ENCODE measurements around the gene KRT7. TPM values are rescaled to one million over a fixed set of nuclear protein-coding genes. Genes with fewer than 3 reads are reported as not detected.

The KRT7 gene
- total RNA-seq, 4 donors from 2014 or later: 0.47 to 78.7 (median 4.3) TPM

GRCh38 chr12:52213564-52214420 is 19.3 kb upstream of the KRT7 start:
- Histone ChIP-seq H3K27me3 (peaks cover 23% of the 10 kb centered on the region), H3K4me1 (peaks cover 0 to 11% (median 0%) of the 10 kb centered on the region in 3 donors), H3K9me3 (no peaks in the 10 kb centered on the region), H3K27ac (no peak overlapping the region), H3K36me3 (no peaks in the 10 kb centered on the region), H3K4me3 (no peak overlapping the region)
- WGBS, 2 donors (ENCODE audit: low coverage in 1 of 2): 38 to 74% methylated on average over 2 to 3 of the region's 13 CpGs
- ATAC-seq: peak; percentile 77
- TF ChIP-seq EP300 (IDR thresholded peaks at IDR 0.05) (no peak), POLR2AphosphoS5 (IDR thresholded peaks at IDR 0.05) (no peak), POLR2A (IDR thresholded peaks at IDR 0.05) (no peak), CTCF (IDR thresholded peaks at IDR 0.05) (peak in 3 of 4 experiments; percentile 95 to 97 (median 97))

DNA sequence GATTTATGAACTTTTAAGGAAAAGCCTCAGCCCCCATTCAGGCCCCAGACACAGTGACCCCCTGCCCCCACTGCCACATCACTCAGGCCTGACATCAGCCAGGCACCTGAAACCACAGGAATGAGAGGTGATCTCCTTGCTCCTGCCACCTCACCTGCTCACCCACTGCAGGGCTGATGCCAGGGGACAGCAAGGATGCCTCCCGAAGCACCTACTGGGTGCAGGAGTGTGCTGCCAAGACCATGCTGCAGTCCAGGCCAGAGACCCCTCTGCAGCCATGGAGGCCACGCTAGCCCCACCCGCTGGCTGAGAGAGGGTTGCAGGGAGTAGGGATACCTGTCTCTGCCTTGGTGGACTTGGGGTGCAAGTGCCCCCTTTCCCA is 18.6 kb upstream of the KRT7 start:
- TF ChIP-seq CTCF (IDR thresholded peaks at IDR 0.05) (peak in 1 of 4 experiments; percentile 33), EP300 (IDR thresholded peaks at IDR 0.05) (no peak)
- H3K9me3 ChIP-seq: no peaks in the 10 kb centered on the region
- peaks cover 23% of the 10 kb centered on the region for H3K27me3 ChIP-seq
- H3K4me3 ChIP-seq: no peak overlapping the region
- ATAC-seq: no peak
- H3K36me3 ChIP-seq: no peaks in the 10 kb centered on the region
- WGBS, 2 donors (ENCODE audit: low coverage in 1 of 2): no CpG with 5 or more reads among the region's 3 CpGs
- peaks cover 0 to 11% (median 0%) of the 10 kb centered on the region in 3 donors for H3K4me1 ChIP-seq
- H3K27ac ChIP-seq: no peak overlapping the region

GRCh38 chr12:52215587-52216031 is 17.4 kb upstream of the KRT7 start:
- WGBS, 2 donors (ENCODE audit: low coverage in 1 of 2): 42 to 47% methylated on average over 2 to 5 of the region's 7 CpGs
- H3K4me3 ChIP-seq: no peak overlapping the region
- peaks cover 26% of the 10 kb centered on the region for H3K27me3 ChIP-seq
- peaks cover 0 to 11% (median 0%) of the 10 kb centered on the region in 3 donors for H3K4me1 ChIP-seq
- TF ChIP-seq CTCF (IDR thresholded peaks at IDR 0.05): no peak
- TF ChIP-seq POLR2AphosphoS5 (IDR thresholded peaks at IDR 0.05): peak; percentile 59
- TF ChIP-seq EP300 (IDR thresholded peaks at IDR 0.05): no peak
- H3K36me3 ChIP-seq: no peaks in the 10 kb centered on the region
- H3K9me3 ChIP-seq: no peaks in the 10 kb centered on the region
- ATAC-seq: peak; percentile 11
- no peak overlapping the region for H3K27ac ChIP-seq

DNA sequence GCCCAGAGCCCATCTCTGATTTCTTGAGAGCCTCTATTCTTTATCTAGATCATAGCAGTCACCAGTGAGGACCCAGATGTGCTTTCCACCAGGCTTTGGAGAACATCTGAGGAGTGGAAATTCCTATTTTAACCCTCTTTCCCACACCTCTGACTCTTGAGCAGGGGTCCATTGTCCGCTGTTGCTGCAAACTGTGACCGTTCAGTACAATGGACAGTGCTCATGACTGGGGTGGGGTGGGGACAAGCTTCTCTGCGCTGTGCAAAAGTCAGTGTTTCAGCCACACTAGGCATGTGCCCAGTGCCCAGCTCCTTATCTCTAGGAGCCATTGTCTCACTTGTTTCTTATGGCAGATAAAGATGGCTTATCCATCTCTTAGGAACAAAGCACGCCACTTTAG is 16.9 kb upstream of the KRT7 start:
- Histone ChIP-seq H3K9me3 (no peaks in the 10 kb centered on the region), H3K4me1 (peaks cover 0 to 11% (median 0%) of the 10 kb centered on the region in 3 donors), H3K27me3 (peaks cover 29% of the 10 kb centered on the region), H3K27ac (no peak overlapping the region), H3K36me3 (no peaks in the 10 kb centered on the region), H3K4me3 (no peak overlapping the region)
- WGBS, 2 donors (ENCODE audit: low coverage in 1 of 2): 65 to 67% methylated on average over 2 to 3 of the region's 4 CpGs
- ATAC-seq: no peak
- TF ChIP-seq CTCF (IDR thresholded peaks at IDR 0.05) (no peak), POLR2A (IDR thresholded peaks at IDR 0.05) (no peak), EP300 (IDR thresholded peaks at IDR 0.05) (no peak), POLR2AphosphoS5 (IDR thresholded peaks at IDR 0.05) (no peak)

DNA sequence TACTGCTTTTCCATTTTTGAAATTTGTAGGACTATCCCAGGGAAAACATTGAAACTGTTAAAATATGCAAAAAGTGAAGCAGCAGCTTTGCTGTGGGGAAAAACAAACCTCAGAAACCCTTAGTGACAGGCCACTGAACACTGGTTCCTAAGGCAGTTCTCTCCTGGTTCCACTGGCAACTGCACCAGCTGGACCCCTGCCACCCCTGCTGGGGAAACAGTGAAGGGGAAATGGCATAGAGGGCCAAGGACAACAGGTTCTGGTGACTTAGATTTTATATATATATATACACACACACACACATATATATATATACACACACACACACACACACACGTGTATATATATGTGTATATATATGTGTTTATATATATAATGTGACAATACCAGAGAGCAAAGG is 16.2 kb upstream of the KRT7 start:
- no peaks in the 10 kb centered on the region for H3K36me3 ChIP-seq
- no peaks in the 10 kb centered on the region for H3K9me3 ChIP-seq
- ATAC-seq: no peak
- peak overlapping the region in 1 of 4 donors; percentile 35 for H3K27ac ChIP-seq
- TF ChIP-seq POLR2A (IDR thresholded peaks at IDR 0.05): no peak
- TF ChIP-seq POLR2AphosphoS5 (IDR thresholded peaks at IDR 0.05): no peak
- TF ChIP-seq CTCF (IDR thresholded peaks at IDR 0.05): no peak
- no peak for TF ChIP-seq EP300 (IDR thresholded peaks at IDR 0.05)
- no peak overlapping the region for H3K4me3 ChIP-seq
- peaks cover 31% of the 10 kb centered on the region for H3K27me3 ChIP-seq
- 17% methylated on average over 1 of the region's 1 CpG for WGBS, 2 donors (ENCODE audit: low coverage in 1 of 2)
- H3K4me1 ChIP-seq: peaks cover 0 to 11% (median 0%) of the 10 kb centered on the region in 3 donors

Measured in gastroesophageal sphincter (tissue), 4 donors.